ENCODE results near the gene FBLN7. TPM values are rescaled to one million over a fixed set of nuclear protein-coding genes. Genes with fewer than 3 reads are reported as not detected.

The FBLN7 gene
- total and polyA plus RNA-seq, 4 donors = 0.60 to 2.4 (median 1.9) TPM

DNA sequence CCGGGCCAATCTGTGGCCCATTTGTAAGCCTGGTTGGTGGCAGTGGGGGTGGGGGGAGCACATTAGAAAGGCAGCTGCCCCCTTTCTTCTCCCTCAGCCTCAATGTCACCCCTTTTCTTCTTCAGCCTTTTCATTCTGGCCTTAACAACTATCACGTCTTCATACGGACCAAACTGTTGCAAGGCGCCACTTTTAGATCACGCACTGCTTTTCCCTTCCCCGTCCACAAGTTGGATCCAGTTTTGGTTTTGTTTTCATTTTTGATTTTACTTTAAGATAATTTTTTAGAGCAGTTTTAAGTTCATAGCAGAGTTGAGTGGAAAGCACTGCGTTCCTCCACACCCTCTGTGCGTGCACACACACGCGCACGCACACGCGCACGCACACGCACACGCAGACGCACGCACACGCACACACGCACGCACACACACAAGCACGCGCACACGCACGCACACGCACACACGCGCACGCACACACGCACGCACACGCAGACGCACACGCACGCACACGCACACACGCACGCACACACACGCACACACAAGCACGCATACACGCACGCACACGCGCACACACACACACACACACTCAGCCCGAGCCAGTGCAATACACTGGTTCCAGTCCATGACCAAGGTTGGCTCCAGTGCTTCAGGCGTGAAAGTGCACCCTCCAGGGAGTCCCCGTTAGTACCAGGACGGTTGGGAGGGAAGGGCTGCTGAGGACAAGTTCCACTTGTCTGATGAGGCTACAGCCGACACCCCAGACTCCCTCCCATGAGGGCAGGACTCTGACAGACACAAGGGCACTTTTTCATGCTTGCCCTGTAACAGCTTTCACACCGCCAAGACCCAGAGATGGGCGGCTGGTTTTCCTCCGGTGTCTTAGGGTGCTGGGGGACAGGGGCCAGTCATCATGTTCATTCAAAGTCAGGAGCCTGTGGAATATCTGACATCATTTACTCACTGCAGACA is 22.4 kb downstream of the FBLN7 start:
- DNase-seq (ENCODE audit: low spot score) = no peak
- Histone ChIP-seq H3K27me3 (ENCODE audit: control insufficient read depth in 4 of 4, insufficient read depth in 4 of 4, low read length in 3 of 4) (no peaks in the 10 kb centered on the region), H3K4me1 (ENCODE audit: control insufficient read depth in 4 of 4, insufficient read depth in 4 of 4, low read length in 3 of 4) (peaks cover 0 to 9% (median 3%) of the 10 kb centered on the region in 4 donors), H3K27ac (ENCODE audit: low read depth in 1 of 2, low read length in 2 of 2) (no peak overlapping the region), H3K4me3 (ENCODE audit: low read depth in 1 of 3, low read length in 3 of 3) (no peak overlapping the region), H3K9me3 (ENCODE audit: control insufficient read depth in 4 of 4, low read length in 3 of 4) (no peaks in the 10 kb centered on the region), H3K9ac (ENCODE audit: low read depth in 1 of 2, low read length in 2 of 2) (no peak overlapping the region), H3K36me3 (ENCODE audit: control insufficient read depth in 4 of 4, insufficient read depth in 3 of 4, low read depth in 1 of 4, low read length in 3 of 4) (no peaks in the 10 kb centered on the region)
- TF ChIP-seq FOXA1 (IDR thresholded peaks at IDR 0.05) (no peak), TAF1 (conservative IDR thresholded peaks at IDR 0.05) (no peak), RAD21 (IDR thresholded peaks at IDR 0.05) (no peak), SP1 (IDR thresholded peaks at IDR 0.05) (no peak), MAX (IDR thresholded peaks at IDR 0.05) (no peak), FOXA2 (IDR thresholded peaks at IDR 0.05) (no peak), ZBTB33 (IDR thresholded peaks at IDR 0.05) (no peak), YY1 (IDR thresholded peaks at IDR 0.05) (no peak), JUND (IDR thresholded peaks at IDR 0.05) (no peak), HNF4G (IDR thresholded peaks at IDR 0.05) (no peak), GABPA (IDR thresholded peaks at IDR 0.05 in 1 of 2, conservative IDR thresholded peaks at IDR 0.05 in 1 of 2) (no peak), NR2F2 (IDR thresholded peaks at IDR 0.05) (no peak), CTCF (IDR thresholded peaks at IDR 0.05; ENCODE audit: low read depth, low read length, missing input control) (no peak), EGR1 (IDR thresholded peaks at IDR 0.05; ENCODE audit: low read depth in 2 of 2) (no peak), REST (IDR thresholded peaks at IDR 0.05) (no peak), HNF4A (conservative IDR thresholded peaks at IDR 0.05) (no peak), RXRA (IDR thresholded peaks at IDR 0.05) (no peak)
- TF ChIP-seq, protein P1, sequence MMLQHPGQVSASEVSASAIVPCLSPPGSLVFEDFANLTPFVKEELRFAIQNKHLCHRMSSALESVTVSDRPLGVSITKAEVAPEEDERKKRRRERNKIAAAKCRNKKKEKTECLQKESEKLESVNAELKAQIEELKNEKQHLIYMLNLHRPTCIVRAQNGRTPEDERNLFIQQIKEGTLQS (IDR thresholded peaks at IDR 0.05) = no peak
- 95% methylated on average over 52 of the region's 52 CpGs for WGBS
